ENCODE data around the gene NTM.

NTM gene

GRCh38 chr11:131966667-131967066, 596.3 kb downstream of the NTM start:
- Histone ChIP-seq H3K9ac (ENCODE audit: low read depth in 1 of 2, low read length in 2 of 2) (no peak overlapping the region), H3K36me3 (ENCODE audit: control insufficient read depth in 1 of 2, insufficient read depth in 2 of 2, low read length in 2 of 2) (no peaks in the 10 kb centered on the region), H3K9me3 (ENCODE audit: control insufficient read depth in 1 of 2, low read length in 2 of 2) (no peaks in the 10 kb centered on the region), H3K4me1 (ENCODE audit: control insufficient read depth in 1 of 2, insufficient read depth in 2 of 2, low read length in 2 of 2) (no peaks in the 10 kb centered on the region), H3K27me3 (ENCODE audit: control insufficient read depth in 1 of 2, insufficient read depth in 2 of 2, low read length in 2 of 2) (no peaks in the 10 kb centered on the region), H3K27ac (ENCODE audit: low read depth, low read length) (no peak overlapping the region), H3K4me3 (ENCODE audit: low read depth in 1 of 2, low read length in 2 of 2) (no peak overlapping the region)

- Histone ChIP-seq H3K27me3 (ENCODE audit: control insufficient read depth in 1 of 2, insufficient read depth in 2 of 2, low read length in 2 of 2) (no peaks in the 10 kb centered on the region), H3K9ac (ENCODE audit: low read depth in 1 of 2, low read length in 2 of 2) (no peak overlapping the region), H3K27ac (ENCODE audit: low read depth, low read length) (no peak overlapping the region), H3K4me3 (ENCODE audit: low read depth in 1 of 2, low read length in 2 of 2) (no peak overlapping the region), H3K36me3 (ENCODE audit: control insufficient read depth in 1 of 2, insufficient read depth in 2 of 2, low read length in 2 of 2) (no peaks in the 10 kb centered on the region), H3K9me3 (ENCODE audit: control insufficient read depth in 1 of 2, low read length in 2 of 2) (no peaks in the 10 kb centered on the region), H3K4me1 (ENCODE audit: control insufficient read depth in 1 of 2, insufficient read depth in 2 of 2, low read length in 2 of 2) (no peaks in the 10 kb centered on the region)
Measured at GRCh38 chr11:131969261-131969660, 598.8 kb downstream of the NTM start.

GRCh38 chr11:131973061-131973460, 602.6 kb downstream of the NTM start:
- Histone ChIP-seq H3K9me3 (ENCODE audit: control insufficient read depth in 1 of 2, low read length in 2 of 2) (no peaks in the 10 kb centered on the region), H3K9ac (ENCODE audit: low read depth in 1 of 2, low read length in 2 of 2) (no peak overlapping the region), H3K4me1 (ENCODE audit: control insufficient read depth in 1 of 2, insufficient read depth in 2 of 2, low read length in 2 of 2) (no peaks in the 10 kb centered on the region), H3K4me3 (ENCODE audit: low read depth in 1 of 2, low read length in 2 of 2) (no peak overlapping the region), H3K36me3 (ENCODE audit: control insufficient read depth in 1 of 2, insufficient read depth in 2 of 2, low read length in 2 of 2) (no peaks in the 10 kb centered on the region), H3K27me3 (ENCODE audit: control insufficient read depth in 1 of 2, insufficient read depth in 2 of 2, low read length in 2 of 2) (no peaks in the 10 kb centered on the region), H3K27ac (ENCODE audit: low read depth, low read length) (no peak overlapping the region)

GRCh38 chr11:131975619-131976018, 605.2 kb downstream of the NTM start:
- Histone ChIP-seq H3K36me3 (ENCODE audit: control insufficient read depth in 1 of 2, insufficient read depth in 2 of 2, low read length in 2 of 2) (no peaks in the 10 kb centered on the region), H3K4me3 (ENCODE audit: low read depth in 1 of 2, low read length in 2 of 2) (no peak overlapping the region), H3K27me3 (ENCODE audit: control insufficient read depth in 1 of 2, insufficient read depth in 2 of 2, low read length in 2 of 2) (no peaks in the 10 kb centered on the region), H3K9me3 (ENCODE audit: control insufficient read depth in 1 of 2, low read length in 2 of 2) (no peaks in the 10 kb centered on the region), H3K4me1 (ENCODE audit: control insufficient read depth in 1 of 2, insufficient read depth in 2 of 2, low read length in 2 of 2) (no peaks in the 10 kb centered on the region), H3K27ac (ENCODE audit: low read depth, low read length) (no peak overlapping the region), H3K9ac (ENCODE audit: low read depth in 1 of 2, low read length in 2 of 2) (no peak overlapping the region)

- no peaks in the 10 kb centered on the region for H3K36me3 ChIP-seq (ENCODE audit: control insufficient read depth in 1 of 2, insufficient read depth in 2 of 2, low read length in 2 of 2)
- no peak overlapping the region for H3K4me3 ChIP-seq (ENCODE audit: low read depth in 1 of 2, low read length in 2 of 2)
- H3K9ac ChIP-seq (ENCODE audit: low read depth in 1 of 2, low read length in 2 of 2) = no peak overlapping the region
- no peak overlapping the region for H3K27ac ChIP-seq (ENCODE audit: low read depth, low read length)
- no peaks in the 10 kb centered on the region for H3K27me3 ChIP-seq (ENCODE audit: control insufficient read depth in 1 of 2, insufficient read depth in 2 of 2, low read length in 2 of 2)
- no peaks in the 10 kb centered on the region for H3K4me1 ChIP-seq (ENCODE audit: control insufficient read depth in 1 of 2, insufficient read depth in 2 of 2, low read length in 2 of 2)
- no peaks in the 10 kb centered on the region for H3K9me3 ChIP-seq (ENCODE audit: control insufficient read depth in 1 of 2, low read length in 2 of 2)
Measured at GRCh38 chr11:131976021-131976420, 605.6 kb downstream of the NTM start.

GRCh38 chr11:131977231-131977630, 606.8 kb downstream of the NTM start:
- Histone ChIP-seq H3K27ac (ENCODE audit: low read depth, low read length) (no peak overlapping the region), H3K9me3 (ENCODE audit: control insufficient read depth in 1 of 2, low read length in 2 of 2) (no peaks in the 10 kb centered on the region), H3K4me1 (ENCODE audit: control insufficient read depth in 1 of 2, insufficient read depth in 2 of 2, low read length in 2 of 2) (no peaks in the 10 kb centered on the region), H3K27me3 (ENCODE audit: control insufficient read depth in 1 of 2, insufficient read depth in 2 of 2, low read length in 2 of 2) (no peaks in the 10 kb centered on the region), H3K4me3 (ENCODE audit: low read depth in 1 of 2, low read length in 2 of 2) (no peak overlapping the region), H3K9ac (ENCODE audit: low read depth in 1 of 2, low read length in 2 of 2) (no peak overlapping the region), H3K36me3 (ENCODE audit: control insufficient read depth in 1 of 2, insufficient read depth in 2 of 2, low read length in 2 of 2) (no peaks in the 10 kb centered on the region)

GRCh38 chr11:131977854-131978253, 607.4 kb downstream of the NTM start:
- Histone ChIP-seq H3K27me3 (ENCODE audit: control insufficient read depth in 1 of 2, insufficient read depth in 2 of 2, low read length in 2 of 2) (no peaks in the 10 kb centered on the region), H3K9me3 (ENCODE audit: control insufficient read depth in 1 of 2, low read length in 2 of 2) (no peaks in the 10 kb centered on the region), H3K4me1 (ENCODE audit: control insufficient read depth in 1 of 2, insufficient read depth in 2 of 2, low read length in 2 of 2) (no peaks in the 10 kb centered on the region), H3K36me3 (ENCODE audit: control insufficient read depth in 1 of 2, insufficient read depth in 2 of 2, low read length in 2 of 2) (no peaks in the 10 kb centered on the region), H3K27ac (ENCODE audit: low read depth, low read length) (no peak overlapping the region), H3K9ac (ENCODE audit: low read depth in 1 of 2, low read length in 2 of 2) (no peak overlapping the region), H3K4me3 (ENCODE audit: low read depth in 1 of 2, low read length in 2 of 2) (no peak overlapping the region)

GRCh38 chr11:131978351-131978750, 607.9 kb downstream of the NTM start:
- H3K4me3 ChIP-seq (ENCODE audit: low read depth in 1 of 2, low read length in 2 of 2) = no peak overlapping the region
- no peaks in the 10 kb centered on the region for H3K36me3 ChIP-seq (ENCODE audit: control insufficient read depth in 1 of 2, insufficient read depth in 2 of 2, low read length in 2 of 2)
- H3K9ac ChIP-seq (ENCODE audit: low read depth in 1 of 2, low read length in 2 of 2) = no peak overlapping the region
- H3K27me3 ChIP-seq (ENCODE audit: control insufficient read depth in 1 of 2, insufficient read depth in 2 of 2, low read length in 2 of 2) = no peaks in the 10 kb centered on the region
- H3K27ac ChIP-seq (ENCODE audit: low read depth, low read length) = no peak overlapping the region
- no peaks in the 10 kb centered on the region for H3K4me1 ChIP-seq (ENCODE audit: control insufficient read depth in 1 of 2, insufficient read depth in 2 of 2, low read length in 2 of 2)
- no peaks in the 10 kb centered on the region for H3K9me3 ChIP-seq (ENCODE audit: control insufficient read depth in 1 of 2, low read length in 2 of 2)

GRCh38 chr11:131979364-131979763, 608.9 kb downstream of the NTM start:
- H3K9ac ChIP-seq (ENCODE audit: low read depth in 1 of 2, low read length in 2 of 2) = no peak overlapping the region
- H3K4me3 ChIP-seq (ENCODE audit: low read depth in 1 of 2, low read length in 2 of 2) = no peak overlapping the region
- H3K4me1 ChIP-seq (ENCODE audit: control insufficient read depth in 1 of 2, insufficient read depth in 2 of 2, low read length in 2 of 2) = no peaks in the 10 kb centered on the region
- no peaks in the 10 kb centered on the region for H3K27me3 ChIP-seq (ENCODE audit: control insufficient read depth in 1 of 2, insufficient read depth in 2 of 2, low read length in 2 of 2)
- no peaks in the 10 kb centered on the region for H3K9me3 ChIP-seq (ENCODE audit: control insufficient read depth in 1 of 2, low read length in 2 of 2)
- no peaks in the 10 kb centered on the region for H3K36me3 ChIP-seq (ENCODE audit: control insufficient read depth in 1 of 2, insufficient read depth in 2 of 2, low read length in 2 of 2)
- no peak overlapping the region for H3K27ac ChIP-seq (ENCODE audit: low read depth, low read length)

GRCh38 chr11:131980199-131980598, 609.8 kb downstream of the NTM start:
- Histone ChIP-seq H3K27ac (ENCODE audit: low read depth, low read length) (no peak overlapping the region), H3K4me1 (ENCODE audit: control insufficient read depth in 1 of 2, insufficient read depth in 2 of 2, low read length in 2 of 2) (no peaks in the 10 kb centered on the region), H3K4me3 (ENCODE audit: low read depth in 1 of 2, low read length in 2 of 2) (no peak overlapping the region), H3K9me3 (ENCODE audit: control insufficient read depth in 1 of 2, low read length in 2 of 2) (no peaks in the 10 kb centered on the region), H3K9ac (ENCODE audit: low read depth in 1 of 2, low read length in 2 of 2) (no peak overlapping the region), H3K36me3 (ENCODE audit: control insufficient read depth in 1 of 2, insufficient read depth in 2 of 2, low read length in 2 of 2) (no peaks in the 10 kb centered on the region), H3K27me3 (ENCODE audit: control insufficient read depth in 1 of 2, insufficient read depth in 2 of 2, low read length in 2 of 2) (no peaks in the 10 kb centered on the region)
